ENCODE data around the gene TMEM176A.

TMEM176A gene

GRCh38 chr7:150838965-150839650 lies 38.5 kb downstream of the TMEM176A start:
- H3K4me1 ChIP-seq = no peaks in the 10 kb centered on the region
- no peak overlapping the region for H3K27ac ChIP-seq
- H3K9me3 ChIP-seq (ENCODE audit: control insufficient read depth, low read length) = no peaks in the 10 kb centered on the region
- no peak overlapping the region for H3K9ac ChIP-seq
- no peak for TF ChIP-seq CTCF (IDR thresholded peaks at IDR 0.05)
- H3K4me3 ChIP-seq (ENCODE audit: low read depth, low read length) = no peak overlapping the region
- no peaks in the 10 kb centered on the region for H3K36me3 ChIP-seq (ENCODE audit: control insufficient read depth, insufficient read depth, low read length)
- H3K27me3 ChIP-seq (ENCODE audit: control insufficient read depth, insufficient read depth, low read length) = no peaks in the 10 kb centered on the region
- no peaks in the 10 kb centered on the region for H3K79me2 ChIP-seq
- H3K4me2 ChIP-seq (ENCODE audit: low read length) = no peak overlapping the region
- H2AFZ ChIP-seq = peak overlapping the region; percentile 70

DNA sequence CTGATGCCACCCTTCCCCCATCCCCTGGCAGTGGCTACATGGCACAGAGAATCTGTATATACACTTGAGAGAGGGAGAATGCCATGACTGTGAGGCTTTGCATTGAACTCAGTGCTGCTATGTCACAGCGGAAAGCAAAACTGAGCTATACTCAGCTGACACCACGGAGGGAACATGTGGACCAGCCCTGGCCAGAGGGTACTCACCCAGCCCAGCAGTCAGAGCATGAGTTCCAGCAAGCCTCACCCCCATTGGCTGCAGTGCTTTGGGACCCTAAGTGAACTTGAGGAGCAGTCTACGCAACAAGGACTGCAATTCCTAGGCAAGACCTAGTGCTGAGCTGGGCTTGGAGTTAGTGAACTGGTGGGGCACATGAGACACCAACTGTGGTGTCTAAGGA lies 41.4 kb downstream of the TMEM176A start:
- Histone ChIP-seq H3K4me3 (ENCODE audit: low read depth, low read length) (no peak overlapping the region), H3K4me1 (no peaks in the 10 kb centered on the region), H2AFZ (no peak overlapping the region), H3K36me3 (ENCODE audit: control insufficient read depth, insufficient read depth, low read length) (no peaks in the 10 kb centered on the region), H3K27me3 (ENCODE audit: control insufficient read depth, insufficient read depth, low read length) (no peaks in the 10 kb centered on the region), H3K4me2 (ENCODE audit: low read length) (no peak overlapping the region), H3K9ac (no peak overlapping the region), H3K79me2 (no peaks in the 10 kb centered on the region), H3K9me3 (ENCODE audit: control insufficient read depth, low read length) (no peaks in the 10 kb centered on the region), H3K27ac (no peak overlapping the region)
- TF ChIP-seq CTCF (IDR thresholded peaks at IDR 0.05) = no peak

GRCh38 chr7:150842716-150843115 lies 42.1 kb downstream of the TMEM176A start:
- no peak overlapping the region for H3K9ac ChIP-seq
- no peak overlapping the region for H2AFZ ChIP-seq
- H3K4me3 ChIP-seq (ENCODE audit: low read depth, low read length) = no peak overlapping the region
- no peak for TF ChIP-seq CTCF (IDR thresholded peaks at IDR 0.05)
- no peaks in the 10 kb centered on the region for H3K27me3 ChIP-seq (ENCODE audit: control insufficient read depth, insufficient read depth, low read length)
- H3K79me2 ChIP-seq = no peaks in the 10 kb centered on the region
- no peaks in the 10 kb centered on the region for H3K4me1 ChIP-seq
- H3K4me2 ChIP-seq (ENCODE audit: low read length) = no peak overlapping the region
- H3K27ac ChIP-seq = no peak overlapping the region
- no peaks in the 10 kb centered on the region for H3K36me3 ChIP-seq (ENCODE audit: control insufficient read depth, insufficient read depth, low read length)
- no peaks in the 10 kb centered on the region for H3K9me3 ChIP-seq (ENCODE audit: control insufficient read depth, low read length)

DNA sequence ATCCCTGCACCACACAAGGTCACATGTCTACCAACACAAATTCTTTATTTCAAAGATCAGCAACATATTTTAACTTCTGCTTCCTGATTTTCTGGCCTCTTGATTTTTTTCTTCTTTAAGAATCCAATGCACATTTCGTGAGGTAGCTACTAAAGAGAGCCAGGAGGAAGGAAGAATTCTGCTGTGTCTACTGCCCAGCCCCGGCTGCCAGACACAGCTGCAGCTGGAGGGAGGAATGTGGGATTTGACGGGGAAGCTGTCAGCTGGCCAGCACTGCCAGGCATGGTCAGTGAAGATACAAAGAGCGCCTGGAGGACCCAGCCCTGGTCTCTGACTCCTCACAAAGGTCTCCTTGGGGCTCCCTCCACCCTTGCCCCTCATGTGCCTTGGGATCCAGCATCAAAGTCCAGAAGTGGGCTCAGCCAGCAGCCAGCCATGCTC lies 44.9 kb downstream of the TMEM176A start:
- H3K27ac ChIP-seq = no peak overlapping the region

More for the DNA sequence above, 44.9 kb downstream of the TMEM176A start:
- Histone ChIP-seq H3K27me3 (ENCODE audit: control insufficient read depth, insufficient read depth, low read length) (no peaks in the 10 kb centered on the region), H3K9ac (no peak overlapping the region), H3K4me1 (no peaks in the 10 kb centered on the region), H3K79me2 (no peaks in the 10 kb centered on the region), H3K4me2 (ENCODE audit: low read length) (no peak overlapping the region), H3K9me3 (ENCODE audit: control insufficient read depth, low read length) (no peaks in the 10 kb centered on the region), H2AFZ (no peak overlapping the region), H3K36me3 (ENCODE audit: control insufficient read depth, insufficient read depth, low read length) (no peaks in the 10 kb centered on the region), H3K4me3 (ENCODE audit: low read depth, low read length) (no peak overlapping the region)
- TF ChIP-seq CTCF (IDR thresholded peaks at IDR 0.05) = no peak
